Keratinocyte (primary cell): ENCODE results near the gene CAMK2D. TPM values are rescaled to one million over a fixed set of nuclear protein-coding genes. Genes with fewer than 3 reads are reported as not detected.

Experiments
- DNase-seq: peaks from one replicate; pipeline ENCODE4 v3.0.0-alpha.2; 2011; ENCODE audit warnings: low read depth, missing footprints, low spot score
- FAIRE-seq: peaks from 2 replicates; lab custom pipeline; 2011; peaks lifted over from hg19 to GRCh38; lab: Jason Lieb, UNC
- H2AFZ ChIP-seq: 2 replicates; pipeline ENCODE4 v1.6.0; 2012; ENCODE audit warnings: low read length, control low read depth, inconsistent platforms; ENCODE audit not compliant: control insufficient read depth
- H3K27ac ChIP-seq: 2 replicates; pipeline ENCODE4 v1.5.1; 2011; ENCODE audit warnings: low read length; ENCODE audit not compliant: control insufficient read depth, insufficient read depth
- H3K27me3 ChIP-seq: 3 replicates; pipeline ENCODE4 v1.6.0; 2011; ENCODE audit warnings: low read length; ENCODE audit not compliant: control insufficient read depth, insufficient read depth; ENCODE audit errors: extremely low read depth
- H3K36me3 ChIP-seq, 2 experiments: 2 replicates in 1 of 2; 3 replicates in 1 of 2; pipeline ENCODE4 v1.5.1; 2011; ENCODE audit warnings: low read length in 2 of 2, mild to moderate bottlenecking in 1 of 2; ENCODE audit not compliant: control insufficient read depth in 2 of 2, insufficient read depth in 2 of 2; ENCODE audit errors: extremely low read depth in 1 of 2
- H3K4me1 ChIP-seq: 3 replicates; pipeline ENCODE4 v1.5.1; 2011; ENCODE audit warnings: low read length; ENCODE audit not compliant: control insufficient read depth, insufficient read depth; ENCODE audit errors: extremely low read depth
- H3K4me2 ChIP-seq: 3 replicates; pipeline ENCODE4 v1.6.0; 2011; ENCODE audit warnings: low read depth, low read length; ENCODE audit not compliant: control insufficient read depth, insufficient read depth; ENCODE audit errors: extremely low read depth
- H3K4me3 ChIP-seq, 3 experiments: fragments of 200-600 bp in 1 of 3; sonication (generic) in 1 of 3; 2 replicates in 2 of 3; 3 replicates in 1 of 3; pipeline ENCODE4 v1.5.1; 2011 to 2016; ENCODE audit warnings: low read length in 3 of 3, mild to moderate bottlenecking in 3 of 3, control low read depth in 2 of 3, inconsistent platforms in 1 of 3, low read depth in 1 of 3, mixed read lengths in 1 of 3, mixed run types in 1 of 3, moderate library complexity in 1 of 3; ENCODE audit not compliant: control insufficient read depth in 2 of 3, insufficient read depth in 2 of 3; ENCODE audit errors: extremely low read depth in 1 of 3
- H3K79me2 ChIP-seq: 2 replicates; pipeline ENCODE4 v1.6.0; 2012; ENCODE audit warnings: low read length; ENCODE audit not compliant: control insufficient read depth, insufficient read depth
- H3K9ac ChIP-seq: 3 replicates; pipeline ENCODE4 v1.6.0; 2011; ENCODE audit warnings: low read length; ENCODE audit not compliant: control insufficient read depth, insufficient read depth; ENCODE audit errors: extremely low read depth
- H3K9me1 ChIP-seq: 3 replicates; pipeline ENCODE4 v1.6.0; 2011; ENCODE audit warnings: low read length; ENCODE audit not compliant: control insufficient read depth, insufficient read depth; ENCODE audit errors: extremely low read depth
- H3K9me3 ChIP-seq: 2 replicates; pipeline ENCODE4 v1.5.1; 2012; ENCODE audit warnings: low read depth, low read length; ENCODE audit not compliant: control insufficient read depth
- H4K20me1 ChIP-seq: 3 replicates; pipeline ENCODE4 v1.6.0; 2011; ENCODE audit warnings: low read length; ENCODE audit not compliant: control insufficient read depth, insufficient read depth; ENCODE audit errors: extremely low read depth
- CTCF ChIP-seq, 3 experiments: IDR thresholded peaks in 1 of 3; conservative IDR thresholded peaks in 1 of 3; optimal IDR thresholded peaks in 1 of 3; 2 replicates in 2 of 3; 3 replicates in 1 of 3; pipeline versions ENCODE3 to v1.5.1; 2011; ENCODE audit warnings: low read length in 3 of 3, mild to moderate bottlenecking in 3 of 3, moderate library complexity in 2 of 3, control low read depth in 1 of 3, inconsistent platforms in 1 of 3; ENCODE audit not compliant: insufficient read depth in 2 of 3; ENCODE audit errors: extremely low read depth in 1 of 3
- EZH2 ChIP-seq: IDR thresholded peaks from one replicate; pipeline ENCODE4 v1.6.1; 2012; ENCODE audit warnings: inconsistent platforms, mild to moderate bottlenecking, low read length, moderate library complexity
- dilution Hi-C: fragments of 300-500 bp; cut with MboI; formaldehyde crosslinking; loops from one replicate; pipeline ENCODE4 v1.7.0; 2020; ENCODE audit warnings: low sequenced_read_pairs; ENCODE audit not compliant: extremely low pct_ligation_motif_present
- polyA plus RNA-seq, 5 experiments: library from polyadenylated mRNA; depleted of rRNA in 3 of 5; stranded (reverse) in 3 of 5; stranded (forward) in 1 of 5; unstranded in 1 of 5; fragments of >200 nt; gene quantifications; 1 replicate in 1 of 5; 2 replicates in 3 of 5; 3 replicates in 1 of 5; pipeline versions ENCODE4 v1.2.1 to v1.2.3, GENCODE V29; 2011 to 2012; ENCODE audit warnings: missing spikeins in 2 of 5, low read depth in 1 of 5, low replicate concordance in 1 of 5

CAMK2D gene
- polyA plus RNA-seq, 1 donor (not counting 4 experiments of a cell fraction or from before 2014, with no cell fraction given) = 18.8 TPM

DNA sequence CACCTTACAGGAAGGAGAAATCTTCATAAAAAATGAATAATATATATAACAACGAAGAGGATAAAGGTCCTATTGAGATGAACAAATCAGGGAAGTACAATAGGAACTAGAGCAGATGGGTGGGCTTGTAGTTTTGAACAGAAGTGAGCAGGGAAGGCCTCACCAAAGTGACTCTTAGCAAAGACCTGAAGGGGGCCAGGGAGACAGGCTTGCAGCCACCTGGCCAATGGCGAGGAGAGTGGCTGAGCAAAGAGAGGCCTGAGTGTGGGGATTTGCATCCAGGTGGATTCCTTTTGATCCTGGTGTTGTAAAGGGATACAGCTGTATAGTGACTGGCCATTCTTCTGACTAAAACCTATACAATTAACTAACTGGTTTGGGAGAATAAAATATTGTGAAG is 354.1 kb downstream of the CAMK2D start:
- no peak overlapping the region for H3K4me3 ChIP-seq
- no peak overlapping the region for H3K9ac ChIP-seq
- no peak for FAIRE-seq

GRCh38 chr4:113406723-113407016 is 354.9 kb downstream of the CAMK2D start:
- DNase-seq = no peak
- Histone ChIP-seq H3K27ac (no peak overlapping the region), H3K4me2 (peak overlapping the region; percentile 18)

More for the DNA sequence above, 354.1 kb downstream of the CAMK2D start:
- Histone ChIP-seq H3K27me3 (no peaks in the 10 kb centered on the region), H3K27ac (no peak overlapping the region), H3K36me3 (no peaks in the 10 kb centered on the region), H3K79me2 (no peaks in the 10 kb centered on the region), H4K20me1 (no peaks in the 10 kb centered on the region), H3K9me3 (no peaks in the 10 kb centered on the region), H3K4me1 (peaks cover 3% of the 10 kb centered on the region), H3K9me1 (no peaks in the 10 kb centered on the region), H2AFZ (no peak overlapping the region), H3K4me2 (no peak overlapping the region)
- dilution Hi-C loops = no loop called here
- no peak for TF ChIP-seq EZH2
- no peak for TF ChIP-seq CTCF (optimal IDR thresholded peaks at IDR 0.05 in 1 of 3, IDR thresholded peaks at IDR 0.05 in 1 of 3, conservative IDR thresholded peaks at IDR 0.05 in 1 of 3; ENCODE audit: extremely low read depth in 1 of 3, insufficient read depth in 2 of 3, low read length in 3 of 3)
- DNase-seq = no peak

More at GRCh38 chr4:113406723-113407016, 354.9 kb downstream of the CAMK2D start:
- H3K4me1 ChIP-seq = peaks cover under 1% of the 10 kb centered on the region
- no peaks in the 10 kb centered on the region for H3K36me3 ChIP-seq
- no peak overlapping the region for H3K4me3 ChIP-seq
- peak overlapping the region; percentile 20 for H2AFZ ChIP-seq
- TF ChIP-seq CTCF (optimal IDR thresholded peaks at IDR 0.05 in 1 of 3, IDR thresholded peaks at IDR 0.05 in 1 of 3, conservative IDR thresholded peaks at IDR 0.05 in 1 of 3; ENCODE audit: extremely low read depth in 1 of 3, insufficient read depth in 2 of 3, low read length in 3 of 3) (no peak), EZH2 (no peak)
- H3K79me2 ChIP-seq = no peaks in the 10 kb centered on the region
- no peak overlapping the region for H3K9ac ChIP-seq
- no peaks in the 10 kb centered on the region for H3K9me3 ChIP-seq
- H3K9me1 ChIP-seq = no peaks in the 10 kb centered on the region
- no peaks in the 10 kb centered on the region for H4K20me1 ChIP-seq
- H3K27me3 ChIP-seq = no peaks in the 10 kb centered on the region
- dilution Hi-C loops = no loop called here
- FAIRE-seq = no peak
